Fibroblast of lung (primary cell): ENCODE results near the gene LCN6. TPM values are rescaled to one million over a fixed set of nuclear protein-coding genes. Genes with fewer than 3 reads are reported as not detected.
A peak's percentile ranks its signal among the peaks of the same experiment; 100 is the strongest.

Experiments used
- DNase-seq, 2 donors: peaks; one replicate each; pipeline versions ENCODE4 v3.0.0 to v3.0.0-alpha.2; 2010; ENCODE audit warnings: low read depth in 2 of 2
- H2AFZ ChIP-seq: 2 replicates; pipeline ENCODE4 v1.5.1; 2012; ENCODE audit warnings: low read length, control low read depth, inconsistent platforms
- H3K27ac ChIP-seq: 2 replicates; pipeline ENCODE4 v1.5.1; 2011; ENCODE audit warnings: low read length, control low read depth; ENCODE audit not compliant: insufficient read depth
- H3K27me3 ChIP-seq: 2 replicates; pipeline ENCODE4 v1.5.1; 2011; ENCODE audit warnings: mild to moderate bottlenecking, low read length; ENCODE audit not compliant: control insufficient read depth, insufficient read depth
- H3K36me3 ChIP-seq: 2 replicates; pipeline ENCODE4 v1.5.1; 2011; ENCODE audit warnings: low read length; ENCODE audit not compliant: control insufficient read depth, insufficient read depth
- H3K4me1 ChIP-seq: 2 replicates; pipeline ENCODE4 v1.5.1; 2011; ENCODE audit warnings: low read length; ENCODE audit not compliant: control insufficient read depth, insufficient read depth; ENCODE audit errors: extremely low read depth
- H3K4me2 ChIP-seq: 2 replicates; pipeline ENCODE4 v1.5.1; 2011; ENCODE audit warnings: low read length, control low read depth; ENCODE audit not compliant: insufficient read depth; ENCODE audit errors: extremely low read depth
- H3K4me3 ChIP-seq, 4 experiments: fragments of 200-600 bp in 1 of 4; sonication (generic) in 1 of 4; replicated peaks in 1 of 4; 2 replicates each; pipeline ENCODE4 v1.5.1; 2011 to 2016; ENCODE audit warnings: low read length in 4 of 4, low read depth in 3 of 4, mild to moderate bottlenecking in 3 of 4, control low read depth in 2 of 4, inconsistent platforms in 1 of 4, mixed read lengths in 1 of 4; ENCODE audit not compliant: insufficient read depth in 1 of 4; ENCODE audit errors: control extremely low read depth in 1 of 4
- H3K79me2 ChIP-seq: 2 replicates; pipeline ENCODE4 v1.5.1; 2012; ENCODE audit warnings: mild to moderate bottlenecking, low read length, inconsistent platforms; ENCODE audit not compliant: control insufficient read depth, insufficient read depth
- H3K9ac ChIP-seq: 2 replicates; pipeline ENCODE4 v1.5.1; 2011; ENCODE audit warnings: mild to moderate bottlenecking, low read length, control low read depth; ENCODE audit not compliant: insufficient read depth
- H3K9me3 ChIP-seq: 2 replicates; pipeline ENCODE4 v1.5.1; 2012; ENCODE audit warnings: low read depth, low read length; ENCODE audit not compliant: control insufficient read depth, insufficient read depth
- H4K20me1 ChIP-seq: 2 replicates; pipeline ENCODE4 v1.5.1; 2011; ENCODE audit warnings: low read length; ENCODE audit not compliant: control insufficient read depth, insufficient read depth; ENCODE audit errors: extremely low read depth
- CTCF ChIP-seq, 2 donors: IDR thresholded peaks in 1 of 2; conservative IDR thresholded peaks in 1 of 2; 1 replicate in 1 of 2; 2 replicates in 1 of 2; pipeline ENCODE4 v1.5.1; 2011 to 2012; ENCODE audit warnings: low read length in 2 of 2, control low read depth in 1 of 2, inconsistent platforms in 1 of 2, low read depth in 1 of 2, mild to moderate bottlenecking in 1 of 2
- EZH2 ChIP-seq: IDR thresholded peaks from 2 replicates; pipeline ENCODE4 v1.5.1; 2012; ENCODE audit warnings: low read length, control low read depth, mild to moderate bottlenecking; ENCODE audit errors: missing control alignments
- polyA plus RNA-seq, 2 donors: library from polyadenylated mRNA; depleted of rRNA in 1 of 2; stranded (reverse) in 1 of 2; unstranded in 1 of 2; fragments of >200 nt; gene quantifications; 2 replicates each; pipeline ENCODE4 v1.2.1, GENCODE V29; 2011 to 2012; ENCODE audit warnings: missing spikeins in 1 of 2
- total RNA-seq: library from RNA; depleted of rRNA; stranded (reverse); fragments of >200 nt; gene quantifications from 2 replicates; pipeline ENCODE4 v1.2.1, GENCODE V29; 2014

The LCN6 gene
- total and polyA plus RNA-seq, 2 donors (not counting 1 experiment from before 2014, with no cell fraction given): not detected

DNA sequence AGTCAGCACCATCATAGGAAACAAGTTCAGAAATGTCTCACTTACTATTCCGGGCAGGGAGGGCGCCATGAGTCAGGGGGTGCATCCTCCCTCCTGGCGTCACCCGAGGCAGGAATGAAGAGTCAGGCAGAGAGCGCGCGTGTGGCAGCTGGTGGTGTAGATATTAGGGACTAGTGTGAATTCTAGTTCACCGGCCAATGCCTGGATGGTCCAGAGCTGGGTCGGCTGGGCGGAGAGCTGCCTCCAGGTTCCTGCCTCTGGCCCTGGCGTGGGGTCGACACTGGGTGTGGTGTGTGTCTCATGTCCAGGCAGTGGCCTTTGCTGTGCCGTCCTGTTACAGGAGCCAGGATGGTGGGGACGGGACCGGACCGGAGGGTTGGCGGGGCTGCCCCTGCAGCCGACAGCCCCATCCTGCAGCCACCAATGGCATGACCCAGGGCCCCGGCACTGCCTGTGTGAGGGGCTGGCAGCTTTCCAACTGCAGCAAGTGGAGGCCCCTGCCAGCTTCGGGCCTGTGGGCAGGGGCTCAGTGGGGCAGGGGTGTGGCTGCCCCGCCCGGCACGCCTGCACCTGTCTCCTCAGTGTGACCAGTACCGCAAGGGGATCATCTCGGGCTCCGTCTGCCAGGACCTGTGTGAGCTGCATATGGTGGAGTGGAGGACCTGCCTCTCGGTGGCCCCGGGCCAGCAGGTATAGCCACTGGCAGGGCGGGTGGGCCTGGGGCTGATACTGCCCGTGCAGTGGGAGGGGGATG lies 26.8 kb downstream of the LCN6 start:
- Histone ChIP-seq H3K79me2 (peaks cover 16% of the 10 kb centered on the region), H3K9ac (no peak overlapping the region), H2AFZ (no peak overlapping the region), H3K4me2 (no peak overlapping the region), H3K27ac (no peak overlapping the region), H4K20me1 (no peaks in the 10 kb centered on the region), H3K4me3 (no peak overlapping the region), H3K9me3 (no peaks in the 10 kb centered on the region), H3K27me3 (no peaks in the 10 kb centered on the region), H3K4me1 (peaks cover 13% of the 10 kb centered on the region), H3K36me3 (peaks cover 26% of the 10 kb centered on the region)
- DNase-seq: peak; percentile 68 to 87
- no peak for TF ChIP-seq EZH2

DNA sequence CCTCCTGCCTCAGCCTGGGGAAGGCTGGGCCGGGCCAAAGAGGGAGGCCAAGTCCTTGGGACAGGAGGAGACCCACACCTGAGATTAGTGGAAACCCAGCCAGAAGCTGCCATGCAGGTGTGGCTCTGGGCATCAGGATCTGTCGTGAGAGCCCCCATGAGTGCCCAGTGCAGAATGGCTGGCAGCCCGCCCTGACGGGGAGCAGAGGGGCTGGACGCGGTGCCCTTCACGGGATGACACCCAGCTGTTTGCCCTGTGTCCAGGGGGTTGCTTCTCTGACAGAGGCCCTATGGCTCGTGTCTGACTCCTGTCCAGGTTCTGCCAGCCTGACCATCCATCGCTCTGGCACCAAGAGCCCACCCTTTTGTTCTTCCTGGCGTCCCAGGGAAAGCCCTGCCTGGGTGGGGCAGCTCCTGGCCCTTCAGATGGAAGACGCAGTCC lies 27.4 kb downstream of the LCN6 start:
- H3K4me1 ChIP-seq: peaks cover 7% of the 10 kb centered on the region
- no peaks in the 10 kb centered on the region for H4K20me1 ChIP-seq
- H3K79me2 ChIP-seq: peaks cover 10% of the 10 kb centered on the region
- H2AFZ ChIP-seq: no peak overlapping the region
- H3K27me3 ChIP-seq: no peaks in the 10 kb centered on the region
- no peak for TF ChIP-seq CTCF (conservative IDR thresholded peaks at IDR 0.05 in 1 of 2, IDR thresholded peaks at IDR 0.05 in 1 of 2; ENCODE audit: low read depth in 1 of 2, low read length in 2 of 2)
- TF ChIP-seq EZH2: no peak
- DNase-seq: no peak
- H3K36me3 ChIP-seq: peaks cover 24% of the 10 kb centered on the region
- H3K9ac ChIP-seq: no peak overlapping the region
- H3K27ac ChIP-seq: no peak overlapping the region
- H3K4me2 ChIP-seq: no peak overlapping the region
- H3K9me3 ChIP-seq: no peaks in the 10 kb centered on the region
- H3K4me3 ChIP-seq: no peak overlapping the region

GRCh38 chr9:136720251-136720897 lies 28.0 kb downstream of the LCN6 start:
- peak in 1 of 2 donors; percentile 41 for DNase-seq
- Histone ChIP-seq H3K9ac (no peak overlapping the region), H3K4me1 (peaks cover 3% of the 10 kb centered on the region), H3K79me2 (peaks cover 6% of the 10 kb centered on the region), H3K4me2 (no peak overlapping the region), H3K4me3 (no peak overlapping the region), H3K27ac (no peak overlapping the region), H3K27me3 (no peaks in the 10 kb centered on the region), H4K20me1 (no peaks in the 10 kb centered on the region), H3K9me3 (no peaks in the 10 kb centered on the region), H3K36me3 (peaks cover 21% of the 10 kb centered on the region), H2AFZ (no peak overlapping the region)
- TF ChIP-seq CTCF (conservative IDR thresholded peaks at IDR 0.05 in 1 of 2, IDR thresholded peaks at IDR 0.05 in 1 of 2; ENCODE audit: low read depth in 1 of 2, low read length in 2 of 2): no peak
- no peak for TF ChIP-seq EZH2
